GM23338 (cell line): ENCODE data around the gene MLLT11. TPM values are rescaled to one million over a fixed set of nuclear protein-coding genes. Genes with fewer than 3 reads are reported as not detected.

ENCODE experiments used
- ATAC-seq: fragments of 200-7000 bp; cut with Tn5 transposase; 3 replicates; pipeline ENCODE4 v1.9.1; 2020
- DNase-seq: peaks from one replicate; pipeline ENCODE4 v3.0.0-alpha.2; 2015; ENCODE audit warnings: low spot score
- H2AFZ ChIP-seq: fragments of 200-600 bp; sonication (generic); 2 replicates; pipeline ENCODE4 v1.8.0; 2016; ENCODE audit warnings: antibody characterized with exemption, mild to moderate bottlenecking, moderate library complexity
- H3F3A ChIP-seq: fragments of 200-600 bp; sonication (generic); replicated peaks from 2 replicates; pipeline ENCODE4 v1.8.0; 2017; ENCODE audit warnings: antibody characterized with exemption, mixed run types, low read depth
- H3K27ac ChIP-seq: fragments of 200-600 bp; sonication (generic); 2 replicates; pipeline ENCODE4 v1.6.1; 2016; ENCODE audit warnings: low read depth
- H3K27me3 ChIP-seq: fragments of 200-600 bp; sonication (generic); 2 replicates; pipeline ENCODE4 v1.8.0; 2016; ENCODE audit warnings: mild to moderate bottlenecking, mixed run types, moderate library complexity; ENCODE audit not compliant: insufficient read depth
- H3K36me3 ChIP-seq: fragments of 200-600 bp; sonication (generic); 2 replicates; pipeline ENCODE4 v1.8.0; 2016; ENCODE audit warnings: mild to moderate bottlenecking; ENCODE audit not compliant: insufficient read depth
- H3K4me1 ChIP-seq: fragments of 200-600 bp; sonication (generic); 2 replicates; pipeline ENCODE4 v1.8.0; 2016; ENCODE audit warnings: mild to moderate bottlenecking, moderate library complexity; ENCODE audit not compliant: insufficient read depth
- H3K4me2 ChIP-seq: fragments of 200-600 bp; sonication (generic); 2 replicates; pipeline ENCODE4 v1.7.1; 2017; ENCODE audit warnings: mixed run types
- H3K4me3 ChIP-seq: fragments of 200-600 bp; sonication (generic); 2 replicates; pipeline ENCODE4 v1.6.1; 2016; ENCODE audit warnings: mixed run types
- H3K79me2 ChIP-seq: fragments of 200-600 bp; sonication (generic); replicated peaks from 2 replicates; pipeline ENCODE4 v1.8.0; 2017; ENCODE audit warnings: mild to moderate bottlenecking; ENCODE audit not compliant: insufficient read depth
- H3K9me2 ChIP-seq: fragments of 200-600 bp; sonication (generic); 2 replicates; pipeline ENCODE4 v1.8.0; 2017; ENCODE audit not compliant: insufficient read depth
- H4K20me1 ChIP-seq: fragments of 200-600 bp; sonication (generic); replicated peaks from 2 replicates; pipeline ENCODE4 v1.8.0; 2017; ENCODE audit warnings: mild to moderate bottlenecking; ENCODE audit not compliant: insufficient read depth
- H3K27ac Mint-ChIP-seq: 2 replicates; pipeline ENCODE4 v1.8.0; 2020; ENCODE audit warnings: inconsistent platforms, mild to moderate bottlenecking, moderate library complexity, mixed read lengths
- H3K27me3 Mint-ChIP-seq: 3 replicates; pipeline ENCODE4 v1.8.0; 2022; ENCODE audit warnings: low read depth, mild to moderate bottlenecking, moderate library complexity, mixed read lengths, inconsistent platforms; ENCODE audit not compliant: insufficient read depth, poor library complexity
- H3K36me3 Mint-ChIP-seq: 3 replicates; pipeline ENCODE4 v1.8.0; 2021; ENCODE audit warnings: low read depth, mild to moderate bottlenecking, inconsistent platforms, moderate library complexity, mixed read lengths
- H3K4me1 Mint-ChIP-seq: 3 replicates; pipeline ENCODE4 v1.8.0; 2020; ENCODE audit warnings: mild to moderate bottlenecking, inconsistent platforms, mixed read lengths
- H3K4me3 Mint-ChIP-seq: 3 replicates; pipeline ENCODE4 v1.8.0; 2021; ENCODE audit warnings: moderate library complexity, mild to moderate bottlenecking, inconsistent platforms, mixed read lengths
- H3K9me3 Mint-ChIP-seq: 3 replicates; pipeline ENCODE4 v1.8.0; 2020; ENCODE audit warnings: moderate library complexity, mild to moderate bottlenecking, inconsistent platforms, mixed read lengths
- CREB1 ChIP-seq: fragments of 250-450 bp; sonication (Bioruptor Pico); IDR thresholded peaks from 2 replicates; pipeline ENCODE4 v1.5.0; 2020; ENCODE audit warnings: low read depth, mild to moderate bottlenecking, moderate library complexity
- CTCF ChIP-seq, 2 experiments: fragments of 200-600 bp in 1 of 2; sonication (generic) in 1 of 2; conservative IDR thresholded peaks; 2 replicates each; pipeline versions ENCODE4 v1.5.1 to v1.6.1; 2016 to 2017; ENCODE audit warnings: antibody characterized with exemption in 2 of 2, low read depth in 2 of 2, mild to moderate bottlenecking in 2 of 2, moderate library complexity in 1 of 2
- EZH2 ChIP-seq: fragments of 200-600 bp; sonication (generic); IDR thresholded peaks from one replicate; pipeline ENCODE4 v1.8.0; 2017; ENCODE audit warnings: antibody characterized with exemption, mild to moderate bottlenecking, low read depth; ENCODE audit not compliant: unreplicated experiment
- EZH2phosphoT487 ChIP-seq: fragments of 200-600 bp; sonication (generic); IDR thresholded peaks from one replicate; pipeline ENCODE4 v1.8.1; 2018; ENCODE audit warnings: antibody characterized with exemption; ENCODE audit not compliant: unreplicated experiment
- JUNB ChIP-seq: IDR thresholded peaks from one replicate; pipeline ENCODE4 v1.6.1; 2016; ENCODE audit warnings: antibody characterized with exemption; ENCODE audit not compliant: unreplicated experiment
- NANOG ChIP-seq: IDR thresholded peaks from 2 replicates; pipeline ENCODE4 v1.6.1; 2016; ENCODE audit warnings: antibody characterized with exemption, borderline replicate concordance
- POLR2AphosphoS5 ChIP-seq: IDR thresholded peaks from 2 replicates; pipeline ENCODE4 v1.6.1; 2016; ENCODE audit warnings: antibody characterized with exemption, low read depth
- REST ChIP-seq: IDR thresholded peaks from one replicate; pipeline ENCODE4 v1.6.1; 2018; ENCODE audit warnings: antibody characterized with exemption; ENCODE audit not compliant: unreplicated experiment
- ZNF114 ChIP-seq: fragments of 250-450 bp; sonication (Bioruptor Pico); IDR thresholded peaks from 2 replicates; pipeline ENCODE4 v1.5.0; 2020; ENCODE audit warnings: mild to moderate bottlenecking, moderate library complexity
- ZNF331 ChIP-seq: fragments of 250-450 bp; sonication (Bioruptor Pico); IDR thresholded peaks from 2 replicates; pipeline ENCODE4 v1.5.0; 2020; ENCODE audit warnings: low read depth, mild to moderate bottlenecking, moderate library complexity
- polyA plus RNA-seq: library from polyadenylated mRNA; unstranded; fragments of >200 nt; fragmentation: Nextera tagmentation; extraction: Ambion mirVana; gene quantifications from 2 replicates; pipeline ENCODE4 v1.2.1, GENCODE V29; 2016
- total RNA-seq: library from RNA; depleted of rRNA; stranded (reverse); fragments of >200 nt; shearing (Covaris generic); gene quantifications from 2 replicates; pipeline ENCODE4 v1.2.3, GENCODE V29; 2014

Gene MLLT11
- total and polyA plus RNA-seq, 2 experiments from 2014 or later, result 10.6 to 22.6 TPM

GRCh38 chr1:151051356-151052009 is 8.7 kb upstream of the MLLT11 start:
- Mint-ChIP-seq H3K27ac (no peak overlapping the region), H3K9me3 (no peaks in the 10 kb centered on the region; the same call in 2 of the 3 replicates), H3K36me3 (peaks cover 56% of the 10 kb centered on the region), H3K4me3 (no peak overlapping the region), H3K4me1 (peaks cover 14% of the 10 kb centered on the region), H3K27me3 (peaks cover 9% of the 10 kb centered on the region)
- no peak for ATAC-seq
- DNase-seq, result no peak
- H3K4me2 ChIP-seq, result no peak overlapping the region
- no peak for TF ChIP-seq EZH2
- no peak for TF ChIP-seq POLR2AphosphoS5
- peaks cover 10% of the 10 kb centered on the region for H3K79me2 ChIP-seq
- peaks cover 5% of the 10 kb centered on the region; the same call in 1 of the 2 replicates for H3K4me1 ChIP-seq
- peaks cover 41% of the 10 kb centered on the region for H3F3A ChIP-seq
- H4K20me1 ChIP-seq, result peaks cover 14% of the 10 kb centered on the region
- H3K36me3 ChIP-seq, result peaks cover 48% of the 10 kb centered on the region
- no peaks in the 10 kb centered on the region for H3K9me2 ChIP-seq
- H3K27me3 ChIP-seq, result no peaks in the 10 kb centered on the region
- H2AFZ ChIP-seq, result no peak overlapping the region
- H3K4me3 ChIP-seq, result no peak overlapping the region
- peak overlapping the region; percentile 68; the same call in 1 of the 2 replicates for H3K27ac ChIP-seq

GRCh38 chr1:151054971-151055547 is 5.1 kb upstream of the MLLT11 start:
- no peaks in the 10 kb centered on the region for H3K9me2 ChIP-seq
- H3K4me3 Mint-ChIP-seq, result no peak overlapping the region; the same call in 2 of the 3 replicates
- TF ChIP-seq REST (no peak), JUNB (no peak), ZNF114 (no peak), EZH2phosphoT487 (no peak), CTCF (conservative IDR thresholded peaks at IDR 0.05; ENCODE audit: low read depth in 2 of 2) (no peak), ZNF331 (no peak), POLR2AphosphoS5 (no peak), EZH2 (no peak), NANOG (no peak), CREB1 (CRISPR knock-in tag) (no peak)
- ATAC-seq, result no peak
- H3K36me3 Mint-ChIP-seq, result peaks cover 68% of the 10 kb centered on the region
- no peak overlapping the region for H3K4me2 ChIP-seq
- no peak overlapping the region for H3K27ac ChIP-seq
- H3K27me3 Mint-ChIP-seq, result peaks cover 14% of the 10 kb centered on the region
- H4K20me1 ChIP-seq, result peaks cover 30% of the 10 kb centered on the region
- DNase-seq, result no peak
- H3K4me1 Mint-ChIP-seq, result peaks cover 24% of the 10 kb centered on the region
- peaks cover 15% of the 10 kb centered on the region; the same call in 1 of the 2 replicates for H3K4me1 ChIP-seq
- H3K27me3 ChIP-seq, result no peaks in the 10 kb centered on the region
- H3K27ac Mint-ChIP-seq, result no peak overlapping the region
- peaks cover 48% of the 10 kb centered on the region for H3K36me3 ChIP-seq
- H3F3A ChIP-seq, result peaks cover 28% of the 10 kb centered on the region; the same call in 1 of the 2 replicates
- H3K79me2 ChIP-seq, result peaks cover 45% of the 10 kb centered on the region
- H3K9me3 Mint-ChIP-seq, result no peaks in the 10 kb centered on the region; the same call in 2 of the 3 replicates
- no peak overlapping the region for H3K4me3 ChIP-seq
- no peak overlapping the region for H2AFZ ChIP-seq
